Large intestine (tissue), 12 donors: ENCODE measurements around the gene UPK2. TPM values are rescaled to one million over a fixed set of nuclear protein-coding genes. Genes with fewer than 3 reads are reported as not detected.

Experiments
- DNase-seq, 2 donors: peaks; one replicate each; pipeline versions ENCODE4 v3.0.0 to v3.0.0-alpha.2; 2013
- H3K27ac ChIP-seq: one replicate; pipeline ENCODE4 v1.5.1; 2013; ENCODE audit warnings: low read length
- H3K27me3 ChIP-seq: 2 replicates; pipeline ENCODE4 v1.6.1; 2013; ENCODE audit warnings: low read length; ENCODE audit not compliant: control insufficient read depth, insufficient read depth
- H3K36me3 ChIP-seq: 2 replicates; pipeline ENCODE4 v1.6.1; 2013; ENCODE audit warnings: low read length; ENCODE audit not compliant: control insufficient read depth, insufficient read depth
- H3K4me1 ChIP-seq: one replicate; pipeline ENCODE4 v1.6.1; 2013; ENCODE audit warnings: low read length; ENCODE audit not compliant: control insufficient read depth, insufficient read depth
- H3K4me3 ChIP-seq: one replicate; pipeline ENCODE4 v1.5.1; 2013; ENCODE audit warnings: low read length
- H3K9me3 ChIP-seq: one replicate; pipeline ENCODE4 v1.6.1; 2013; ENCODE audit warnings: mild to moderate bottlenecking, low read depth, low read length, moderate library complexity; ENCODE audit not compliant: control insufficient read depth
- WGBS: methylation state at CpG from one replicate; pipeline ENCODE4 v1.1.5; 2013; ENCODE audit warnings: low lambda C conversion rate; ENCODE audit not compliant: insufficient coverage; 5-methylcytosine and 5-hydroxymethylcytosine counted together
- long read RNA-seq, 11 donors: transcript quantifications; one replicate each; lab custom pipeline, GENCODE V29; 2026
- polyA plus RNA-seq: library from polyadenylated mRNA; unstranded; fragments of 120-200 nt; gene quantifications from one replicate; pipeline ENCODE4 v1.2.1, GENCODE V29; 2013

Gene UPK2
- 0.10 TPM for polyA plus RNA-seq
- long read RNA-seq, donor 1, result 0 reads
- long read RNA-seq, donor 2, result 0 reads
- long read RNA-seq, donor 3, result 0 reads
- long read RNA-seq, donor 4, result 0 reads
- long read RNA-seq, donor 5, partial matches to known transcripts, result 2,734 of 2,829 reads
- long read RNA-seq, donor 5, other reads (novel, unspliced or antisense), result 95 of 2,829 reads
- long read RNA-seq, donor 6, partial matches to known transcripts, result 109 of 196 reads
- long read RNA-seq, donor 6, other reads (novel, unspliced or antisense), result 87 of 196 reads
- long read RNA-seq, donor 7, partial matches to known transcripts, result 210 of 2,734 reads
- long read RNA-seq, donor 7, other reads (novel, unspliced or antisense), result 2,524 of 2,734 reads
- long read RNA-seq, donor 8, result 0 reads
- long read RNA-seq, donor 9, result 0 reads
- long read RNA-seq, donor 10, result 0 reads
- long read RNA-seq, donor 11, result 0 reads

- no peak within 1 kb of the TSS for H3K27ac ChIP-seq
- no peaks in the 10 kb centered on the region for H3K9me3 ChIP-seq
- no peaks in the 10 kb centered on the region for H3K36me3 ChIP-seq
- DNase-seq, result peak; percentile 66 to 78
- H3K4me1 ChIP-seq, result no peaks in the 10 kb centered on the region
- no CpG with 5 or more reads among the region's 7 CpGs for WGBS
- H3K4me3 ChIP-seq, result no peak within 1 kb of the TSS
- H3K27me3 ChIP-seq, result peaks cover 8% of the 10 kb centered on the region
Observed at GRCh38 chr11:118956094-118956846, at the start of gene UPK2. Gene UPK2, plus strand, starts transcription at chr11:118956298. Its CDS starts 53 bp downstream, at chr11:118956351.

- no peak overlapping the region for H3K4me3 ChIP-seq
- peaks cover 55% of the 10 kb centered on the region for H3K36me3 ChIP-seq
- no peaks in the 10 kb centered on the region for H3K27me3 ChIP-seq
- H3K4me1 ChIP-seq, result peaks cover 46% of the 10 kb centered on the region
- peak; percentile 78 to 83 for DNase-seq
- H3K27ac ChIP-seq, result no peak overlapping the region
- no CpG with 5 or more reads among the region's 24 CpGs for WGBS
- H3K9me3 ChIP-seq, result no peaks in the 10 kb centered on the region
Observed at GRCh38 chr11:118907051-118908042, 48.8 kb upstream of the UPK2 start.

GRCh38 chr11:118908264-118908663, 47.8 kb upstream of the UPK2 start:
- no peak overlapping the region for H3K4me3 ChIP-seq
- H3K9me3 ChIP-seq, result no peaks in the 10 kb centered on the region
- peaks cover 45% of the 10 kb centered on the region for H3K36me3 ChIP-seq
- no peaks in the 10 kb centered on the region for H3K27me3 ChIP-seq
- DNase-seq, result no peak
- no peak overlapping the region for H3K27ac ChIP-seq
- peaks cover 55% of the 10 kb centered on the region for H3K4me1 ChIP-seq
- no CpG with 5 or more reads among the region's 13 CpGs for WGBS

GRCh38 chr11:118908901-118909618, 47.0 kb upstream of the UPK2 start:
- WGBS, result 0% methylated on average over 1 of the region's 17 CpGs
- Histone ChIP-seq H3K4me1 (peaks cover 63% of the 10 kb centered on the region), H3K4me3 (peak overlapping the region; percentile 23), H3K9me3 (no peaks in the 10 kb centered on the region), H3K36me3 (peaks cover 37% of the 10 kb centered on the region), H3K27ac (peak overlapping the region; percentile 91), H3K27me3 (no peaks in the 10 kb centered on the region)
- peak; percentile 75 to 77 for DNase-seq

GRCh38 chr11:118909619-118910308, 46.3 kb upstream of the UPK2 start:
- Histone ChIP-seq H3K36me3 (peaks cover 30% of the 10 kb centered on the region), H3K9me3 (no peaks in the 10 kb centered on the region), H3K27me3 (no peaks in the 10 kb centered on the region), H3K4me3 (peak overlapping the region; percentile 23), H3K4me1 (peaks cover 70% of the 10 kb centered on the region), H3K27ac (peak overlapping the region; percentile 91)
- no peak for DNase-seq
- WGBS, result no CpG with 5 or more reads among the region's 21 CpGs

GRCh38 chr11:118910309-118911112, 45.6 kb upstream of the UPK2 start:
- WGBS, result no CpG with 5 or more reads among the region's 67 CpGs
- H3K27ac ChIP-seq, result peak overlapping the region; percentile 91
- no peaks in the 10 kb centered on the region for H3K27me3 ChIP-seq
- peak in 1 of 2 donors; percentile 78 for DNase-seq
- peak overlapping the region; percentile 42 for H3K4me3 ChIP-seq
- no peaks in the 10 kb centered on the region for H3K9me3 ChIP-seq
- peaks cover 78% of the 10 kb centered on the region for H3K4me1 ChIP-seq
- H3K36me3 ChIP-seq, result peaks cover 30% of the 10 kb centered on the region

GRCh38 chr11:118911113-118911879, 44.8 kb upstream of the UPK2 start:
- peak; percentile 78 to 92 for DNase-seq
- H3K9me3 ChIP-seq, result no peaks in the 10 kb centered on the region
- WGBS, result no CpG with 5 or more reads among the region's 21 CpGs

More at GRCh38 chr11:118911113-118911879, 44.8 kb upstream of the UPK2 start:
- peak overlapping the region; percentile 91 for H3K27ac ChIP-seq
- no peaks in the 10 kb centered on the region for H3K27me3 ChIP-seq
- peak overlapping the region; percentile 42 for H3K4me3 ChIP-seq
- H3K36me3 ChIP-seq, result peaks cover 23% of the 10 kb centered on the region
- peaks cover 85% of the 10 kb centered on the region for H3K4me1 ChIP-seq
